Glutamatergic neuron (in vitro differentiated cells): ENCODE results near the gene PLEKHG1. TPM values are rescaled to one million over a fixed set of nuclear protein-coding genes. Genes with fewer than 3 reads are reported as not detected.

Experiments
- DNase-seq: peaks from one replicate; pipeline ENCODE4 v3.0.0; 2022
- H3K27ac Mint-ChIP-seq: one replicate; pipeline ENCODE4 v1.8.0; 2020; ENCODE audit warnings: mild to moderate bottlenecking, mixed read lengths, inconsistent platforms; ENCODE audit not compliant: unreplicated experiment
- H3K27me3 Mint-ChIP-seq: one replicate; pipeline ENCODE4 v1.8.0; 2020; ENCODE audit warnings: mild to moderate bottlenecking, moderate library complexity, mixed read lengths, inconsistent platforms; ENCODE audit not compliant: unreplicated experiment
- H3K36me3 Mint-ChIP-seq: one replicate; pipeline ENCODE4 v1.8.0; 2020; ENCODE audit warnings: mild to moderate bottlenecking, mixed read lengths, inconsistent platforms; ENCODE audit not compliant: unreplicated experiment
- H3K4me1 Mint-ChIP-seq: one replicate; pipeline ENCODE4 v1.8.0; 2020; ENCODE audit warnings: mild to moderate bottlenecking, low read depth, mixed read lengths, inconsistent platforms; ENCODE audit not compliant: unreplicated experiment
- H3K4me3 Mint-ChIP-seq: one replicate; pipeline ENCODE4 v1.8.0; 2020; ENCODE audit warnings: mild to moderate bottlenecking, mixed read lengths, inconsistent platforms; ENCODE audit not compliant: unreplicated experiment
- H3K9me3 Mint-ChIP-seq: one replicate; pipeline ENCODE4 v1.8.0; 2020; ENCODE audit warnings: mild to moderate bottlenecking, moderate library complexity, mixed read lengths, inconsistent platforms; ENCODE audit not compliant: unreplicated experiment
- total RNA-seq: library from RNA; stranded (reverse); fragmentation: NEBNext Ultra II Directional; extraction: Animal tissue kit (Norgen Biotek cat#: 25700); gene quantifications from one replicate; pipeline ENCODE4 v1.2.1, GENCODE V29; 2021; ENCODE audit not compliant: unreplicated experiment
- TF ChIP-seq, protein P1 (sequence below): fragments of 200-600 bp; sonication (generic); IDR thresholded peaks from one replicate; pipeline ENCODE4 v1.5.0; 2021; ENCODE audit not compliant: partially characterized antibody, unreplicated experiment

PLEKHG1 gene
- total RNA-seq, 1 donor from 2014 or later: 7.3 TPM

DNA sequence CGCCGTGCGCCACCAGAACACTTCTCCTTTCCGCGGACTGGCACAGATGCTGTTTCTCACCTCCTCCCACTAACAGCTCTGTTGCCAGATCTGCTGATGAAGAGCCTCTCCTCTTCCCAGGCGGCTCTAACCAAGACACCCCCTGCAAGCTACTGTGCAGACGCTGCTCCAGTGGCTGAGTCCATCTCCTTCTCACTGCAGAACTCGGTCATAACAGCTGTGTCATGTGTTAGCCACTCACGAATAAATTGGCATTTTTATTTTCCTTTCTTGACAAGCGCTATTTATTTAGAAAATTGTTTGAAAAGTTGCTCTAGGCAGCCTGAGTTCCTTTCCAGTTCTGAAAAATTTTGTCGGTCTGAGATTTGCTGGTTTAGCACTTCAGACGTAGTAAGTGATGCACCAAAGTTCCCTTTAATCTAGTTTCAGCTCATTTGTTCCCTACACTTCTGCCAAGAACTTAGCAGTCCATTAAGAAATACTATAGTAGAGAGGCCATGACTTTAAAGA, 12.8 kb upstream of the PLEKHG1 start:
- no peak overlapping the region for H3K27ac Mint-ChIP-seq
- H3K27me3 Mint-ChIP-seq: no peaks in the 10 kb centered on the region
- TF ChIP-seq, protein P1, sequence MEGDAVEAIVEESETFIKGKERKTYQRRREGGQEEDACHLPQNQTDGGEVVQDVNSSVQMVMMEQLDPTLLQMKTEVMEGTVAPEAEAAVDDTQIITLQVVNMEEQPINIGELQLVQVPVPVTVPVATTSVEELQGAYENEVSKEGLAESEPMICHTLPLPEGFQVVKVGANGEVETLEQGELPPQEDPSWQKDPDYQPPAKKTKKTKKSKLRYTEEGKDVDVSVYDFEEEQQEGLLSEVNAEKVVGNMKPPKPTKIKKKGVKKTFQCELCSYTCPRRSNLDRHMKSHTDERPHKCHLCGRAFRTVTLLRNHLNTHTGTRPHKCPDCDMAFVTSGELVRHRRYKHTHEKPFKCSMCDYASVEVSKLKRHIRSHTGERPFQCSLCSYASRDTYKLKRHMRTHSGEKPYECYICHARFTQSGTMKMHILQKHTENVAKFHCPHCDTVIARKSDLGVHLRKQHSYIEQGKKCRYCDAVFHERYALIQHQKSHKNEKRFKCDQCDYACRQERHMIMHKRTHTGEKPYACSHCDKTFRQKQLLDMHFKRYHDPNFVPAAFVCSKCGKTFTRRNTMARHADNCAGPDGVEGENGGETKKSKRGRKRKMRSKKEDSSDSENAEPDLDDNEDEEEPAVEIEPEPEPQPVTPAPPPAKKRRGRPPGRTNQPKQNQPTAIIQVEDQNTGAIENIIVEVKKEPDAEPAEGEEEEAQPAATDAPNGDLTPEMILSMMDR: no peak
- DNase-seq: no peak
- no peak overlapping the region for H3K4me3 Mint-ChIP-seq
- no peaks in the 10 kb centered on the region for H3K4me1 Mint-ChIP-seq
- no peaks in the 10 kb centered on the region for H3K36me3 Mint-ChIP-seq
- H3K9me3 Mint-ChIP-seq: no peaks in the 10 kb centered on the region

DNA sequence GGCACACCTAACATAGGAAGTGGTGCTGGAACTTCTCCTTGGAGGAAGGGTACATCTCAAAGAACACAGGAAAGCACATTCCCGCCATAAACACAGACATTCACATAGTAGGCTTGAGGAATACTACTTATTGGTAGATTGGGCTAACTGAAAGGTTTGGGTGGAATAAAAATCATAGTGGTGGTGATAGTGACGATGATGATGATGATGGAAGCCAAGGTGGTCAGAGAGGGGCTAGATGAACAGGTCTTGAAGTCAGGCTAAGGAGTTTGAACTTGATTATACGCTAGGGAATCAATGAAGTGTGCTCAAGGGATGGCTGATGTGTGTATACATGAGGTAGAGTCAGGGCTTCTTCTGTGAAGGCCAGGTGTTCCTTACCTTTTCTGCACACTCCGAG, 12.0 kb upstream of the PLEKHG1 start:
- Mint-ChIP-seq H3K4me3 (no peak overlapping the region), H3K4me1 (no peaks in the 10 kb centered on the region), H3K27me3 (no peaks in the 10 kb centered on the region), H3K36me3 (no peaks in the 10 kb centered on the region), H3K9me3 (no peaks in the 10 kb centered on the region), H3K27ac (no peak overlapping the region)
- DNase-seq: no peak
- TF ChIP-seq, protein P1: no peak

DNA sequence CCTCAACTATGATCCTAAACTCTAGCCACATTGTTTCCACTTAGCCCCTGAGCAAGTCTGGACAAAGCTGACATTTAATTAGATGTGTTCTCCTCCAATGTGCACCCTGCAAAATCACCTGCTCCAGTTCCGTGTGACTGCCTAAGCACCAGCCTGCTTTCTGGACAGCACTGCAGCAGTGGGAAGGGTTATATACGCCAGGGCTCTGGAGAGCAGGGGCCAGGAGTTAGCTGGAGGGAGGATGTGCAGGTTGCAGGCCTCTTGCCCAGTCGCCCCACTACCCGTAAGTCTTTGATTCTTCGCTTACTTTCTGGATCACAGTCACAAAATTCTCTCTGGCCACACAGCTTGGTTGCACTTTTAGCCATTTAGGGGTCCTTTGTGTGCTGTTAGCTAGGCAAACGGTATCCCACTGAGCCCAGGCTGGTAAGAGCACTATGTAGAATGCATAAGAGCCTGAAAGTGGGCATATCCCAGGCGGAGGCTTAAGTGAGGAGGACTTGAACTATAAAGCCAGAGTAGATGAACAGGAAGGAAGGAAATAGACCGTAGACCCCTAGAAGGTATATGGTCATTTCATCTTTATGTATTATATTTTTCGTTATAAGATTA, 10.7 kb upstream of the PLEKHG1 start:
- Mint-ChIP-seq H3K4me1 (no peaks in the 10 kb centered on the region), H3K36me3 (no peaks in the 10 kb centered on the region), H3K27me3 (no peaks in the 10 kb centered on the region), H3K27ac (no peak overlapping the region), H3K9me3 (no peaks in the 10 kb centered on the region), H3K4me3 (no peak overlapping the region)
- no peak for DNase-seq
- TF ChIP-seq, protein P1: no peak

DNA sequence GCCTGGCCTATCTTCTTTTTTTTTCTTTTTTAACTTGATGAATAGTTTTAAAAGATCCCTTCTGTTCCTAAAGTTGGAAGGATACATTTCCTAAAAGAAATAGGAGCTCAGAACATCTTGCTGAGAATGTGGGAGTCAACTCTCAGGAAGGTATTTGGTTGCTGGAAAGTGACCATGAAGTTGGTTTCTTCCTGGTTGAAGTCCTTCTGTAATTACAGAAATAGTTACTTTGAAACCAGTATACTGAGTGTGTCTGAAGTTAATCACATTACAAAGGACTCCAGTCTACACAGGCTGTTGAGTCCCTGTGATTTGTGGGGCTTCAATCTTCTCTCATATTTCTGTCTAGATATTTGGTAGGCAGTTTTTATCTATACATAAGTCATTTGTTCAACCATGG, 9.8 kb upstream of the PLEKHG1 start:
- TF ChIP-seq, protein P1: no peak
- Mint-ChIP-seq H3K9me3 (no peaks in the 10 kb centered on the region), H3K27me3 (no peaks in the 10 kb centered on the region), H3K4me1 (no peaks in the 10 kb centered on the region), H3K27ac (no peak overlapping the region), H3K4me3 (no peak overlapping the region), H3K36me3 (no peaks in the 10 kb centered on the region)
- no peak for DNase-seq

DNA sequence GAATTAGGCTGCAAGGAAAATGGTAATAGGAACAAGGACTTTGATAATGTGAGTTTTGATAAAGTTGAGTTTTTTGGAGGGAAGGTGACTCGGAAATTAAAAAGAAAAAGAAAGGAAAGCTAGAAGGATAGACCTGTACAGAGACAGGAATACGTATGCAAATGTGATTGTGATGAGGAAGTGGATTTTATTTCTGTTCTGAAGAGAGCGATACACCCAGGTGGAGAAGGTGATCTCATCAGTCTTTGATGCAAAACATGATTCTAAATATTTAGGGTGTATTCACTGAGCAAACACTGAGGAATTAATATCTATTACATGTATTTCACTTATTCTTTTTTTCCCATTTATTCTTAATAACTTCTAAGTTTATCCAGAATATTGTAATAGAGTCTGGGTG, 9.2 kb upstream of the PLEKHG1 start:
- H3K4me3 Mint-ChIP-seq: no peak overlapping the region
- H3K36me3 Mint-ChIP-seq: no peaks in the 10 kb centered on the region
- H3K27me3 Mint-ChIP-seq: no peaks in the 10 kb centered on the region
- TF ChIP-seq, protein P1: no peak
- DNase-seq: no peak
- H3K9me3 Mint-ChIP-seq: no peaks in the 10 kb centered on the region
- H3K27ac Mint-ChIP-seq: no peak overlapping the region
- no peaks in the 10 kb centered on the region for H3K4me1 Mint-ChIP-seq
